Transverse colon (tissue), 3 donors: Measurements from ENCODE around the gene EMILIN2.

ENCODE experiments used
- POLR2A ChIP-seq: fragments of 450-650 bp; IDR thresholded peaks from one replicate; pipeline ENCODE4 v1.6.1; 2016; ENCODE audit warnings: antibody characterized with exemption, mild to moderate bottlenecking, moderate library complexity
- TF ChIP-seq, protein P1 (sequence below), 5 experiments: fragments of 200-600 bp in 3 of 5; fragments of 450-650 bp in 2 of 5; sonication (generic) in 3 of 5; IDR thresholded peaks; 1 replicate in 2 of 5; 2 replicates in 3 of 5; pipeline ENCODE4 v1.5.1; 2016 to 2017; ENCODE audit warnings: antibody characterized with exemption in 5 of 5, inconsistent platforms in 3 of 5, mild to moderate bottlenecking in 2 of 5, moderate library complexity in 1 of 5

DNA sequence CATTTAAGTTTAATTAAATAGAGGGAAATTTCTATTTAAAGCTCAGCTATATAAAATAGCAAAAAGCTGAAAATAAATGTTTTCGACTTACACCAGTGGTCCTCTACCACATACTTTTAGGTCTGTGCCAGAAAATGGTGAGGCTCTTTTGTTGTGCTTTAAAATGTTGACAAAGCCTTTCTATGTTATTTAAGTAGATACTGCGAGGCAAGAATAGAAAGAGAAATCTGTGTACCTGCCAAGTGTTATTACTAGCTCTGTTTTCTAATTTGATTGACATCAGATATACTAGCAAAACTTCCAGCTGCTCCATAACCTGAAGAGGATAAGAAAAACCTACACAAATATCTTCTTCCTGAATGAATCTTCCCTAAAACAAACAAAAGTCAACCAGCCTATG is 112.5 kb downstream of the EMILIN2 start:
- TF ChIP-seq, protein P1, sequence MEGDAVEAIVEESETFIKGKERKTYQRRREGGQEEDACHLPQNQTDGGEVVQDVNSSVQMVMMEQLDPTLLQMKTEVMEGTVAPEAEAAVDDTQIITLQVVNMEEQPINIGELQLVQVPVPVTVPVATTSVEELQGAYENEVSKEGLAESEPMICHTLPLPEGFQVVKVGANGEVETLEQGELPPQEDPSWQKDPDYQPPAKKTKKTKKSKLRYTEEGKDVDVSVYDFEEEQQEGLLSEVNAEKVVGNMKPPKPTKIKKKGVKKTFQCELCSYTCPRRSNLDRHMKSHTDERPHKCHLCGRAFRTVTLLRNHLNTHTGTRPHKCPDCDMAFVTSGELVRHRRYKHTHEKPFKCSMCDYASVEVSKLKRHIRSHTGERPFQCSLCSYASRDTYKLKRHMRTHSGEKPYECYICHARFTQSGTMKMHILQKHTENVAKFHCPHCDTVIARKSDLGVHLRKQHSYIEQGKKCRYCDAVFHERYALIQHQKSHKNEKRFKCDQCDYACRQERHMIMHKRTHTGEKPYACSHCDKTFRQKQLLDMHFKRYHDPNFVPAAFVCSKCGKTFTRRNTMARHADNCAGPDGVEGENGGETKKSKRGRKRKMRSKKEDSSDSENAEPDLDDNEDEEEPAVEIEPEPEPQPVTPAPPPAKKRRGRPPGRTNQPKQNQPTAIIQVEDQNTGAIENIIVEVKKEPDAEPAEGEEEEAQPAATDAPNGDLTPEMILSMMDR (IDR thresholded peaks at IDR 0.05): no peak
- no peak for TF ChIP-seq POLR2A
